A549 (cell line): ENCODE data around the gene SLC17A3. TPM values are rescaled to one million over a fixed set of nuclear protein-coding genes. Genes with fewer than 3 reads are reported as not detected.

Source experiments
- CBX8 ChIP-seq: fragments of 200-600 bp; sonication (generic); IDR thresholded peaks from 2 replicates; pipeline ENCODE4 v1.6.1; 2016
- HDAC2 ChIP-seq: fragments of 200-600 bp; sonication (generic); IDR thresholded peaks from 2 replicates; pipeline ENCODE4 v1.6.1; 2016
- HOXB5 ChIP-seq: fragments of 250-450 bp; sonication (Bioruptor Pico); IDR thresholded peaks from 2 replicates; pipeline ENCODE4 v1.5.0; 2020; ENCODE audit warnings: mild to moderate bottlenecking, moderate library complexity
- MAFK ChIP-seq: fragments of 450-650 bp; IDR thresholded peaks from 2 replicates; pipeline ENCODE4 v1.6.1; 2014; ENCODE audit not compliant: partially characterized antibody
- NR3C1 ChIP-seq: fragments of >200 bp; sonication (Bioruptor Twin); formaldehyde crosslinking; IDR thresholded peaks from 3 replicates; pipeline ENCODE4 v1.6.1; 2017
- TFCP2L1 ChIP-seq: fragments of 250-450 bp; sonication (Bioruptor Pico); IDR thresholded peaks from 2 replicates; pipeline ENCODE4 v1.5.0; 2021; ENCODE audit warnings: mild to moderate bottlenecking
- ZNF302 ChIP-seq: fragments of 250-450 bp; sonication (Bioruptor Pico); IDR thresholded peaks from 2 replicates; pipeline ENCODE4 v1.9.0; 2021; ENCODE audit warnings: inconsistent platforms, mild to moderate bottlenecking, moderate library complexity
- polyA plus RNA-seq, 4 experiments: library from polyadenylated mRNA; depleted of rRNA in 3 of 4; stranded (reverse); fragments of >200 nt; fragmentation: RNase III in 1 of 4; extraction: RNeasy Plus Mini Kit Qiagen cat#74134 plus additional on column Dnase treatment in 1 of 4; gene quantifications; 2 replicates in 3 of 4; 3 replicates in 1 of 4; pipeline ENCODE4 v1.2.3, GENCODE V29; 2011 to 2017

The SLC17A3 gene
- polyA plus RNA-seq, 2 of the 4 experiments (the other 2 are of a cell fraction) = 5.3 to 7.5 TPM

GRCh38 chr6:25801436-25801835 is 72.6 kb downstream of the SLC17A3 start (continued):
- TF ChIP-seq HOXB5 (no peak), NR3C1 (no peak), MAFK (no peak), CBX8 (no peak), TFCP2L1 (CRISPR knock-in tag) (no peak), HDAC2 (no peak), ZNF302 (CRISPR knock-in tag) (no peak)

Other genes starting within 250 kb of the SLC17A3 start
- 0.17 TPM in 2 replicates for gene SCGN, start 222.0 kb downstream of the SLC17A3 start, polyA plus RNA-seq (2011; rRNA removed)
- 0.09 to 0.13 TPM in 2 of 3 replicates, not detected in the other for gene SCGN, start 222.0 kb downstream of the SLC17A3 start, polyA plus RNA-seq (2017; fragmentation: RNase III; extraction: RNeasy Plus Mini Kit Qiagen cat#74134 plus additional on column Dnase treatment)
- gene SLC17A4, start 119.5 kb downstream of the SLC17A3 start, polyA plus RNA-seq (2011; rRNA removed) = 0.05 and 0.12 TPM in 2 replicates
- gene SLC17A4, start 119.5 kb downstream of the SLC17A3 start, polyA plus RNA-seq (2017; fragmentation: RNase III; extraction: RNeasy Plus Mini Kit Qiagen cat#74134 plus additional on column Dnase treatment) = 0.04 TPM in 2 of 3 replicates, not detected in the other
- 1.1 and 1.2 TPM in 2 replicates for gene SLC17A1, start 42.2 kb downstream of the SLC17A3 start, polyA plus RNA-seq (2011; rRNA removed)
- gene SLC17A1, start 42.2 kb downstream of the SLC17A3 start, polyA plus RNA-seq (2017; fragmentation: RNase III; extraction: RNeasy Plus Mini Kit Qiagen cat#74134 plus additional on column Dnase treatment) = 0.51 to 0.79 TPM (median 0.57 TPM) in 3 replicates
- not detected in 2 replicates for gene SLC17A2, start 56.4 kb upstream of the SLC17A3 start, polyA plus RNA-seq (2011; rRNA removed)
- gene SLC17A2, start 56.4 kb upstream of the SLC17A3 start, polyA plus RNA-seq (2017; fragmentation: RNase III; extraction: RNeasy Plus Mini Kit Qiagen cat#74134 plus additional on column Dnase treatment) = not detected in 3 replicates
- gene TRIM38, start 88.6 kb upstream of the SLC17A3 start, polyA plus RNA-seq (2011; rRNA removed) = 3.4 and 3.8 TPM in 2 replicates
- 1.5 to 2.0 TPM (median 1.7 TPM) in 3 replicates for gene TRIM38, start 88.6 kb upstream of the SLC17A3 start, polyA plus RNA-seq (2017; fragmentation: RNase III; extraction: RNeasy Plus Mini Kit Qiagen cat#74134 plus additional on column Dnase treatment)
- 31.7 and 35.9 TPM in 2 replicates for gene HFE, start 213.2 kb upstream of the SLC17A3 start, polyA plus RNA-seq (2011; rRNA removed)
- 15.5 to 19.9 TPM (median 18.1 TPM) in 3 replicates for gene HFE, start 213.2 kb upstream of the SLC17A3 start, polyA plus RNA-seq (2017; fragmentation: RNase III; extraction: RNeasy Plus Mini Kit Qiagen cat#74134 plus additional on column Dnase treatment)